ELF-1 (cell line): ENCODE measurements around the gene SSU72.
"Not testable (repeated sequence)": the region's sequence is repeated elsewhere in the genome, so short reads cannot be mapped to it uniquely, and the experiment has no call there.

ENCODE experiments used
- DNase-seq: peaks from one replicate; pipeline ENCODE4 v3.0.0-alpha.2; 2016; ENCODE audit warnings: low read depth, low spot score

The SSU72 gene

DNA sequence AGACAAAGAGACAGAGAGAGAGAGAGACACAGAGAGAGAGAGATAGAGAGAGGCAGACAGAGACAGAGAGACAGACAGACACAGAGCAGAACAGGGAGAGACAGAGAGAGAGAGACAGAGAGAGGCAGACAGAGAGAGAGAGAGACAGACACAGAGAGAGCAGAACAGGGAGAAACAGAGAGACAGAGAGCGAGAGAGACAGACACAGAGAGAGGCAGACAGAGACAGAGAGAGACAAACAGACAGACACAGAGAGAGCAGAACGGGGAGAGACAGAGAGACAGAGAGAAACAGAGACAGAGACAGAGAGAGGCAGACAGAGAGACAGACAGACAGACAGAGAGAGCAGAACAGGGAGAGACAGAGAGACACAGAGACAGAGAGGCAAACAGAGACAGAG, 20.7 kb upstream of the SSU72 start:
- DNase-seq, result not testable (repeated sequence)

DNA sequence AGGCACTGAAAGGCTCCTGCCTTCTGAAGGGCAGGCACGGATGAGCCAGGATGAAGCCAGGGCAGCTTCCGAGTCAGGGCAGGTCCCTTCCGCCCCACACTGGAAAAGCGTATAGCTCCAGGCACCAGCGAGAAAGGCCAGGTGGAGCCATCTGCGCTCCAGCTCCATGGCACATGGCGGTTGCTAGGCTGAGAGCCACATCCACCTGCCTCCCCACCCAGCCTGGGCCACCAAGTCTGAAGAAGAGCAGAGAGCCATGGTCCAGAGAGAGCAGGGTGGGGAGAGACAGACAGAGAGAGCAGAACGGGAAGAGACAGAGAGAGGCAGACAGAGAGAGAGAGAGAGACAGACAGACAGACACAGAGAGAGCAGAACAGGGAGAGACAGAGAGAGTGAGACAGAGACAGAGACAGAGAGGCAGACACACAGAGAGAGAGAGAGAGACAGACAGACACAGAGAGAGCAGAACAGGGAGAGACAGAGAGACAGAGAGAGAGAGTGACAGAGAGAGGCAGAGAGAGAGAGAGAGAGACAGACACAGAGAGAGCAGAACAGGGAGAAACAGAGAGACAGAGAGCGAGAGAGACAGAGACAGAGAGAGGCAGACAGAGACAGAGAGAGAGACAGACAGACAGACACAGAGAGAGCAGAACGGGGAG, 20.1 kb upstream of the SSU72 start:
- DNase-seq, result peak; percentile 67

DNA sequence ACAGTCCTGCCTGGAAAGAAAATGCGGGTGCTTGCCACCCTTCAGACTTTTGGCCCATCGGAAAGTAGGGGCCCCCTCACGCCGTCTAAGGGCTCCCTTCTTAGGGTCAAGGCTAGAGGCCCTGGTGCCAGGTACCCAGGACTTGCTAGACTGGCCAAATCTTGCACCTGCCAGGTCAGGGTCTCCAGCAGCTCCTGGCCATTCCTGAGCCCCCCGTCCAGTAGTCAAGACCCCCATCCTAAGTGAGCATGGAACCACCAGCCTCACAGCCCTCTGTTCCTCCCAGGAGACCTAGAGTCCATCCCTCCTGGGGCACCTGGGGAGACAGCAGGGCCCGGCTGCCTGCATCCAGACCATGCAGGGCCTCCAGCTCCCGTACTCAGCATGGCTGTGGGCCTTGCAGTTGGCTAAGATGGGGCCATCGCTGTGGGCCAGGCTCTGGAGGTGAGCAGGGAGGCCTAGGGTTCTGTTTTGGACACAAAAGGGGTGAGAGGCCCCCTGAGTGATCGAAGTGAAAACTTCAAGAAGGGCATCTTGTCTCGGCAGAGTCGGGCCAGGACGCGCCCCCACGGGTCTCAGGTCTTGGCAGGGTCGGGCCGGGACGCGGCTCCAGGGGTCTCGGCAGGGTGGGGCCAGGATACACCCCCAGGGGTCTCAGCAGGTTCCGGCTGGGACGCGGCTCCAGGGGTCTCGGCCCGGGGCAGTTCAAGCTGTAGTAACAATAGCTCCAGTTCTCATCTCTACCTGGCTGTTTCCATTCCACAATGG, 19.4 kb upstream of the SSU72 start:
- DNase-seq, result no peak

DNA sequence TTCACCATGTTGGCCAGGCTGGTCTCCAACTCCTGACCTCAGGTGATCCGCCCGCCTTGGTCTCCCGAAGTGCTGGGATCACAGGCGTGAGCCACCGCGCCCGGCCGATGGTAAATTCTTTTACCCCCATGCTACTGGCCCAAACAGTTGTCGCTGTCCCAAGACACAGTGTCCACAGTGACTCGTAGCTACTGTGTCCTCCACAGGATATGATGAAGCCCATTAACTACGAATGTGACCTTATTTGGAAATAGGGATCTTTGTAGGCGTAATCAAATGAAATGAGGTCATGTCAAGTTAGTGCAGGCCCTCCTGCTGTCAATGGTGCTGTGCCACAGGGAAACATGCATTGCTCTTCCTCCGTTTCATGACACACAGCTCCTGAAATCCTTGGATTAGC, 16.8 kb upstream of the SSU72 start:
- DNase-seq, result no peak

DNA sequence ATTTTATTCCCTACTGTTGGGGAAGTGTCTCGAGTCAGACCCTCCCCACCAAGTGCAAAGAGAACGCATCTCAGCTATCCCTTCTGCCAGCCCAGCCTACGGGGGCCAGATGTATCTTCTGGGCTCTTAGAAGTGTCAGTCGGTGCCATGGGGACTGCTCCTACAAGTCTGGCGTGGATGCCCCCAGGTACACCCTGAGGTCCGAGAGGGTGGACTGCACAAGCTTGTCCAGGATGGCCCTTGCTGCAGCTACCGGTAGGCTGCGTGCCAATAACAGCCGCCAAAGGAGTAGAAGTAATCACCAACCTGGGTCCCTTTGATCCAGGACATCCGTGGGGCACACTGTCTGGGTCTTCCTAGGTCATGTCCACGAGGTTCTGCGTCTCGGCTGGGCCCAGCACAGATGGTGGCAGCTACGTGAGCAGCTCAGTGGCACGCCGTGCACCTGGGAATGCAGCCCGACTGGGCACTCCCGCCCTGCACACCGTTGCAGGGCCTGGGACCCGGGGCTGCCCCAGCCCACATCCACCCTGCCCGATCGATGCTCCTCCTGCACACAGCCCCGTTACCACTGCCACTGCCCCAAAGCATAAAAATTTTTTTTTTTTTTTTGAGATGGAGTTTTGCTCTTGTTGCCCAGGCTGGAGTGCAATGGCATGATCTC, 8.8 kb upstream of the SSU72 start:
- no peak for DNase-seq

DNA sequence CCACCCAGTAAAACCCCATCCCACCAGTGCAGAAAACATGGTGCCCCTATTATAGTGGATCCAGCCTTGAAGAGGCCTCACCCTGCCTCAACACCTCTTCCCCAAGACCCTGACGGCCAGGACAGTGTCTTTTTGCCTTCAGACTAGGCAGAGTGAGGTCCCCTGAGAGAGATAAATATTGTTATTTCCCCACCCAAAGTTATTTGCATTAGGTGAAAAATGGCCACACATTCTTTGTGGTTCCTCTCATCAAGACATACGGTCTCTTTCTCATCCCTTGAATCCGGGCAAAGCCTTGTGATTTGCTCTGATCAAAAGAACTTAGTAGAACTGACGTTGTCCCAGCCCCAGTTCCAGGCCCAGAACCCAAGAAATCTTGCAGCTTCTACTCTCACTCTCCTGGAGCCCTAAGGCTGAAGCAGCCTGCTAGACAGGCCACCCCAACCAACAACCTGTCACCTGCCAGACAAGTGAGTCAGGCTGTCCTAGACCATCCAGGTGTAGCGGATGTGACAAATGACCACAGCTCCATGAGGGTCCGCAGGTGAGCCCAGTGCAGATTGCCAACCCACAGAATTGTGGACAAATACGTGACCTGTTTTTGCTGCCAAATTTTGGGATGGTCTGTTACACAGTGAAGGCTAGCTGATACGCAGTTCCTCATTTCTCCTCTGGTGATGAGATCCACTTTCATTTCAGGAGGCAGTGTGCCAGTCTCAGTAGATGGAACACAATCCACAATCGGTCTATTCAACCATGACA, 8.1 kb upstream of the SSU72 start:
- no peak for DNase-seq

DNA sequence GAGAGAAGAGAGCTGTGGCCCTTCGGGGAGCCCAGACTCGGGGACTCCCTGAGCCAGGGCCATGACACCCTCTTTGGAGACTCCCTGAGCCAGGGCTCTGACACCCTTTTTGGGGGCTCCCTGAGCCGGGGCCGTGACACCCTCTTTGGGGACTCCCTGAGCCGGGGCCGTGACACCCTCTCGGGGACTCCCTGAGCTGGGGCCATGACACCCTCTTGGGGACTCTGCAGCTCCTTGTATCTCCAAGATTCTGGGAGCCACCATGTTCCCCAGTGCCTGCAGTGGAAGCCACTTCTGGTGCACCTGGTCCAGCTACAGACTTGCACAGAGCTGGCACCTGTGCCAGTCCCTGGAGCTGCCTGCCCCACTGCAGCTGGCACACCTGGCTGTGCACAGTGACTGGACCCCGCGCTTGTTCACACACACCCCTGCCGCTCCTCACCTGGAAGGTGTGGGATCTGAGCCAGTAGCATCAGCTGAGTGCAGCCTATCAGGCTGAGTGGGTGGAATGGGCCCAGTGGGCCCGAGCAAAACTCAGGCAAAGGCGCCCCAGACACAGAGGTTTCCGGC, 3.8 kb upstream of the SSU72 start:
- DNase-seq, result no peak

DNA sequence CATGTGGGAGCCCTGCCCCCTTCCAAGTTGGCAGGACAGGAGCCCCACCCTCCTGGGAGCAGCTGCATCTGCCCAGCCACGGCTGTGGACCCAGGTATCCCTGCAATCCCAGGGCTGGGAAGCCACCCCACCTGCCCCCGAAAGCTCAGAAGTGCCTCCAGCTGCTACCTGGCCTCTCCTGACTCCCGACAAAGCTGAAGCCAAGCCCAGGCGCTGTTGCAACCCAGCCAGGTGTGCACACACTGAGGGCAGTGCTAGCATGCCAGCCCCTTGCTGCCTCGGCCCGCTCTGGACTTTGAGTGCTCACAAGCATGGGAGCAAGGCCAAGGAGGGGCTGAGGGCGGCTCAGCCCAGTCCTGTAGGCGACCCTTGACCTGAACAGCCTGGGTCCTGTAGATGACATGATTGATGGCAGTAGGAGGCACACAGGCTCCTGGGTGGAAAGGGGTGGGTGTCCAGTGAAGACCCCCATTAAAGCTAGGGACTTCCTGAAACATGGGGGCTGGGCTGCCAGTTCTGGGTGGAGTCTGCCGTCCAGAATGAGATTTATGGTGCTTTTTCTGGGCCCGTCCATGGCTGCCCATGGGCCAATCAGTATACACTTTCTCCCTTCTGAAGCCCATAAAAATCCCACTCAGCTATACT, 2.8 kb upstream of the SSU72 start:
- DNase-seq, result no peak

DNA sequence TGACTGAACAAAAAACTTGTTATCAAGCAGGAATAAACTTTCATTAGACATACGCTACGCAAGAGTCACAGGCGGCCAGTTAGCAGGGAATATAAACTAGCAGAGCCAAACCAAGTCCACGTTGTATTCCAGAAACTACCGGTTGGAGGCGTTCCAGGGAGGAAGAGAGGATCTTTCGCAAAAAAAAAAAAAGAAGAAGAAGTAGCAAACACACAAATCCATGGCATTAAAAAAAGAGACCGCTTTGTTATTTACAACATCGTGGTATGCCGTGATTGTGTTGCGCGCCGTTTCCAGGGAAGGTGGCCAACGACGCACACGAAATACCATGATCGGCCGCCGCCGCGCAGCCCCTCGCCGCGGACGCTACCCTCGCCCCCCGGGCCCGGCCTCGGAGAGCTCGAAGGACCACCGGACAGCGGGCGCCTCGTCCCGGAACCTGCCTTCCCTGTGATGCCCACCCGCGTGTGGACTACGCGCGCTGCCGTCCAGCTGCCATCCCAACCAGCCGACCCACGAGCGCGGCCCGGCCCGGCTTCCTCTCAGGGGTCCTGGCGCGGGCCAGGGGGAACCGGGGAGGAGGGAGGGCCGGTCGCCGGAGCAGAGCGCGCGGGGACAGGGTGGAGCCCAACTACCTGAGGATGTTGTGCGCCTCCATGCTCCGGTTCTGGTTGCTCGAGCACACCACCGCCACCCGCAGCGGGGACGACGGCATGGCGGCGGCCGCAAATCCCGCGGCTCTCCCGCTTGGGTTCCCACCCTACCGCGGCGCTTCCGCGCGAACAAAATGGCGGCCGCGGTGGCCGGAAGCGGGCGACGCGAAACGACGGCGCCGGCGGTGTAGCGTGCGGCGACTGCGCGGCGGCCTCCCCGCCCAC, 581 bp downstream of the SSU72 start:
- DNase-seq, result peak; percentile 62

DNA sequence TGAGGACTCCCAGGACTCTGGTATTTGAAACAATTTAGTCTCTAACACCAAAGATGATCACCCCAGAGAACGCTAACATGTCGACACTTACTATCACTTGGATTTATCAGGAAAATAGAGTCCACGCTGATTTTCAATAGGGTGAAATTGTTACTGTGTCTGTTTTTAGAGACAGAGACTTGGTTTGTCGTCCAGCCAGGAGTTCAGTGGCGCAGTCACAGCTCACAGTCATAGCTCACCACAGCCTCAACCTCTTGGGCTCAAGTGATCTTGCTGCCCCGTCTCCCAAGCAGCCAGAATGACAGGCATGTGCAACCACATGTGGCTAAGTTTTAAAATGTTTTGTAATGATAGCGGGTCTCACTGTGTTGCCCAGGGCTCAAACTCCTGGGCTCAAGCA, 5.3 kb downstream of the SSU72 start:
- no peak for DNase-seq

DNA sequence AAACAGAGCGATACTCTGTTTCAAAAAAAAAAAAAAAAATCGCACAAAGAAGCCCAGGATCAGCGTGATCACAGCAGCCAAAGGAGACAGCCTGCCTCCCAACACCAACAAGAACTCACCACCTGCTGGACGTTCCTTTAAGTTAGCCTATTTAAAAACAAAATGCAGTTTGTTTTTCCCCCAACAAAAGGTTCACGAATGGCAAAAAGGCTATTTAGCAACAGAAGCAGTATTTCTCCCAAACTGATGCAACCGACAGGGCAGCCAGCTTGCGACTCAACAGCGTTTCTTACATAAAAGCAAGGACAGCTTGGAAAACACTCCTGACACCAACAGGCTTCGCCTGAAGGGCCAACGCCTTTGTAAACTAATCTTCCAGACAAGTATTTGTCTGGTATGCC, 6.8 kb downstream of the SSU72 start:
- peak; percentile 81 for DNase-seq

DNA sequence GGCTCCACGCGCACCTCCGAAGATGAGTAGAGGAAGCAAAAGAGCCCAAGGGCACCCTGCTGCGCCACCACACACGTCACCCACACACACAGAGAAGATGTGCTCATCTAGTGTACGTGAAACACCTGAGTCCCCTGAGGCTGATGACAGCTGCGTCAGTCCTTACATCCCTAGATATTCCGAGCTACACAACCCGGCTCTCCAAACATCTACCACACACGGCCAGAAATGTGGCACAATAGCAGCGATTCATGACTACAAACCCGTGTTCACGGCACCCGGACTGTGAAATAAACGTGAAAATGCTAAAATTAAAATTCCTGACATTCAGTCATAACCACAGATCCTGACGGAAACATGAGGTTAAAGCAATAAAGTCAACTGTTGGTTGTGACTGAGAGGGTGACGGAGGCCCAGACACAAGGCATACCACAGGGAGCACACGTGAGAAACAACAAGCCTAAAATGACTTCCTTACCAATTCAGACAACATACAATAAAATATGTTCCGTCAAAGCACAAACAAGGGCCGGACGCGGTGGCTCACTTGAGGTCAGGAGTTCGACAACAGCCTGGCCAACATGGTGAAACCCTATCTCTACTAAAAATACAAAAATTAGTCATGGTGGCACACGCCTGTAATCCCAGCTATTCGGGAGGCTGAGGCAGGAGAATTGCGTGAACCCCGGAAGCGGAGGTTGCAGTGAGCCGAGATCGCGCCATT, 7.3 kb downstream of the SSU72 start:
- no peak for DNase-seq

DNA sequence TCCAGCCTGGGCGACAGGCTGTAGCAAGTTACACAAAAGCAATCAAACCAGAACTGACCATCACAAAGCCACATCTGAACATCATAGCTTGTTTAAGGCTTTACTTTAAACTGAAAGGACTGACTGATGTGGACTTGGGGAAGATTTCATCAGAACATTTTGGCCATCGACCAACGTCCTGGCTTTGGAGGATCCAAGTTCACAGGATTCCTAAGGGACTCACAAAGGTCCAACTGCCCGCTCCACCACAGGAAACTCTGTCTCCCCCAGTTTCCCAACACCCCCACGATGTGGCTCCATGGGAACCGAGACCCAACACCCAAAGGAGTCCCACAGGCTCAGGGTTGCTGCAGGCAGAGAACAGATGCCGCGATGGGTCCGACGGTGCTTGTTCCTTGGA, 9.3 kb downstream of the SSU72 start:
- no peak for DNase-seq

DNA sequence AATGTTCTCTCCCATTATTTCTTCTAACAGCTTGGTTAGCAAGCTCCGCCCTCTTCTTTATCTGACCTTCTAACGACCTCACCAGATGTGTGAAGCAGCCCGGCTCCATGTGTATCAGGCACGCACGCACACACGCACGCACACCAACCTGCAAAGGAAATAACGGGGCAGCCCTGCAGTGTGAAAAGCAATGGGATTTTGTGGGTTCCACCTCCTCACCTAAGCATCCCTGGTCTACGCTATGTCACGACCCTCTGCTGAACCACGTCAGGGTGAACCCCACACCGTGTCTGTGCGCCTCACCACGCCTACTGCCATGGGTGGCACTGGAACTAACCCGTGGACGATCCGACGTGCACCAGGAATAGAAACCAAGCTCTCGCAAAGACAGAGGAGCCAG, 10.4 kb downstream of the SSU72 start:
- no peak for DNase-seq

DNA sequence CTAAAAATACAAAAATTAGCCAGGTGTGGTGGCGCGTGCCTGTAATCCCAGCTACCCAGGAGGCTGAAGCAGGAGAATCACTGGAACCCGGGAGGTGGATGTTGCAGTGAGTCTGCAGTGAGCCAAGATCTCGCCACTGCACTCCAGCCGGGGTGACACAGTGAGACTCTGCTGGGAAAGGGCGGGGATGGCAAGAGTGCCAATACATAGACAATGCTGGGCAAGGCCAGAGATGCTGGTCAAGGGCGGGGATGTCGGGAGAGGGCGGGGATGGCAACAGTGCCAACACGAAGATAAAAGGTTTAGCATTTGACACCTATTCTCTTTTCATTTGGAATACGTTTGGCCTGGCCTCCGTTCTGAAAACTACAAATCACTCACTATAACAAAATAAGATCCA, 11.0 kb downstream of the SSU72 start:
- DNase-seq, result no peak

DNA sequence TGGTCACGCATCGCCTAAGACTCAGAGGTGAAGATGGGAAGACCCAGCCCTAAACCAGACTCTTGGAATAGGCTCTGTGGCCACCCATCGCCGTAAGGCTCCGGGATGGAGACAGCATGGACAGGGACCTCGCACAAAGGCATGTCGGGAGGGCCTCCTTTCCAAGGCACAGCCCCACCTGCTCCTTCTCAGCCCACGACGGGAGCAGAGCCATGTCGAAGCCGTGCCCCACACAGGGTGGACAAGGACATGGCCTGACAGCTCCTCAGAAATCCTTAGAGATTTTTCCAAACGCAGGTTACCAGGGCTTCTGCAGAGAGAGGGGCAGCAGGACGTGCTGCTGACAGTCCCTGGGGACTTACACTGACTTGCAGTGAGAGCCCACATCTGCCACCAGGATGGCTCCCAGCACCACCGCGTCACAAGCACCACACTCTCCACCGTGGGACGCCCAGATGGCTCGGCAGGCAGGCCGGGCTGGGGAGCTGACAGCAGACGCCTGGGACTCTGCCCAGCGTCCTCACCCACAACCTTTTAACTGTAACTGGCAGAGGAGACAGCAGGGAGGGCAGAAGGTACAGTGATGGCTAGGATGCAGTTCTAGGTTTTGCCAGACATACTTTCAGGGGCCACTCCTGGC, 12.0 kb downstream of the SSU72 start:
- no peak for DNase-seq

DNA sequence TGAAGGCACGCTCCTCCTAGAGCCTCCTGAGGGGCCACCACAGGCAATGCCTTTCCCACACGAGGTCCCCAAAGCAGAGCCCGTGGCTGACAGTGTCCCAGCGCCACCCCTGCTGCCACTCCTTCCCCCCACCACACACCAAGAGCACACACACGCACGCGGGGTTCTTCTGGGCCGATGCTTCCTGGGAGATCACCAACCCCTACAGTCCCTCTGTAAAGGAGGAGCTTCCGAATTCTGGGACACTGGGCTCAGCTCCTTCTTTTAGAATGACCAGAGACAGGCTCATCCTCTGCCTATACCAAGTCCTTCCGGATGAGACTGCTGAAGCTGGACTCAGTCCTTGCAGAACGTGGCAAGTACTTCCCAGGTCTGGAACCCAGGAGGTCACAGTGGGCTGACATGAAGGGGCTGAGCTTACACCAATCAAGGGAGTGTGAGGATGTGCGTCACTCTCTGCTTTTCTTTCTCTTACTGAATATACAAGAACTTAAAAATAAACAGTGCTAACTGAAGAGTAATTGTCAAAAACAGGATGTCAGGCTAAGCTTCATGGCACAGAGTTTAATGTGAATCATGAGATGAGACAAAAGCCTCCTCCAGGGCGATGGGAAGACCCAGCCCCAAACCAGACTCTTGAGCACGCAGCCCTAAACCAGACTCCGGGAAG, 12.7 kb downstream of the SSU72 start:
- no peak for DNase-seq

DNA sequence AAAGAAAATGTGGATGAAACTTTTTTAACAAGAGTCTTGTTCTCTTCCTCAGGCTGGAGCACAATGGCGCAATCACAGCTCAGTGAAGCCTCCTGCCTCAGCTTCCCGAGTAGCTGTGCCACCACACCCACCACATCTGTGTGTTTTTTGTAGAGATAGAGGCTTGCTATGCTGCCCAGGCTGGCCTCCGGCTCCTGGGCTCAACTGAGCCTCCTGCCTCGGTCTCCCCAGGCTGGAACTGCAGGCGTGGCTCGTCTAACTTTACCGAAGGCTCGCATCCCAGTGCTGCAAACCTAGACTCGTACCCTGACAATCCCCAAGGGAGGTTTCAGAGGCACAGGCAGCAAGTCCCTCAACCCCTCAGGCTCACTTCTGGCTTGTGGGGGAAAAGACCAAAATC, 14.5 kb downstream of the SSU72 start:
- DNase-seq, result no peak

DNA sequence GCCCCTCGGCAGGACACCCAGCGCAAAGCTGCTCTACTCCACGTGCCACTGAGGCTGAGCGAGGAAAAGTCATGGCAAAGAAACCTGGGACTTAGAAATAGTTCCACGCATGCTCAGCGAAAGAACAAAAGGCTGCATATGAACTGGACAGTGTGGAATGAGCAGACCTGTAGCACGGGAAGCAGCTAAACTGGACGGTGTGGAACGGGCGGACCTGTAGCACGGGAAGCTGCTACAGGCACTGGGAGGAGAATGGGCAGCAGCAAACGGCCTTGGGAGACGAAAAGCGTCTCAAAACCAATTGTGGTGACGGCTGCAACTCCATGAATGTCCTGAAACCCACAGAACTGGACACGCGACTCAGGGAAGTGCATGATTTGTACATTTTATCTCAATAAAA, 15.6 kb downstream of the SSU72 start:
- DNase-seq, result no peak
